ENCODE data around the gene ENHO.

Gene ENHO

GRCh38 chr9:34524349-34524748, 1.6 kb upstream of the ENHO start:
- DNase-seq (ENCODE audit: low read depth): no peak

- DNase-seq (ENCODE audit: low read depth): no peak
Observed at GRCh38 chr9:34522091-34522887, 501 bp downstream of the ENHO start.

- DNase-seq (ENCODE audit: low read depth): no peak
Observed at GRCh38 chr9:34521406-34522045, 1.3 kb downstream of the ENHO start.

GRCh38 chr9:34520505-34521385, 2.0 kb downstream of the ENHO start:
- DNase-seq (ENCODE audit: low read depth): no peak

- no peak for DNase-seq (ENCODE audit: low read depth)
Observed at GRCh38 chr9:34520096-34520495, 2.7 kb downstream of the ENHO start.

- no peak for DNase-seq (ENCODE audit: low read depth)
Observed at GRCh38 chr9:34519321-34520020, 3.3 kb downstream of the ENHO start.

- DNase-seq (ENCODE audit: low read depth): no peak
Observed at GRCh38 chr9:34518896-34519295, 3.9 kb downstream of the ENHO start.

GRCh38 chr9:34518110-34518616, 4.6 kb downstream of the ENHO start:
- no peak for DNase-seq (ENCODE audit: low read depth)

- DNase-seq (ENCODE audit: low read depth): no peak
Observed at GRCh38 chr9:34517185-34517584, 5.6 kb downstream of the ENHO start.

- no peak for DNase-seq (ENCODE audit: low read depth)
Observed at GRCh38 chr9:34515959-34516358, 6.8 kb downstream of the ENHO start.

- DNase-seq (ENCODE audit: low read depth): no peak
Observed at GRCh38 chr9:34514816-34515215, 8.0 kb downstream of the ENHO start.

GRCh38 chr9:34514401-34514800, 8.4 kb downstream of the ENHO start:
- DNase-seq (ENCODE audit: low read depth): no peak

GRCh38 chr9:34513567-34514214, 9.1 kb downstream of the ENHO start:
- peak; percentile 18 for DNase-seq (ENCODE audit: low read depth)

- no peak for DNase-seq (ENCODE audit: low read depth)
Observed at GRCh38 chr9:34512131-34513078, 10.4 kb downstream of the ENHO start.

- DNase-seq (ENCODE audit: low read depth): no peak
Observed at GRCh38 chr9:34510497-34511468, 12.0 kb downstream of the ENHO start.

- no peak for DNase-seq (ENCODE audit: low read depth)
Observed at GRCh38 chr9:34508951-34509350, 13.8 kb downstream of the ENHO start.

GRCh38 chr9:34508463-34508862, 14.3 kb downstream of the ENHO start:
- no peak for DNase-seq (ENCODE audit: low read depth)

- no peak for DNase-seq (ENCODE audit: low read depth)
Observed at GRCh38 chr9:34507966-34508365, 14.8 kb downstream of the ENHO start.

GRCh38 chr9:34507556-34507955, 15.2 kb downstream of the ENHO start:
- no peak for DNase-seq (ENCODE audit: low read depth)
